GM12878 (cell line): ENCODE measurements around the gene FOXJ3. TPM values are rescaled to one million over a fixed set of nuclear protein-coding genes. Genes with fewer than 3 reads are reported as not detected.

Experiments
- ATAC-seq: fragments of 200-7000 bp; cut with Tn5 transposase; 3 replicates; pipeline ENCODE4 v1.9.1; 2020; ENCODE audit warnings: mild to moderate bottlenecking, moderate library complexity
- BruUV-seq: library from RNA; stranded (reverse); fragments of 400-500 nt; replicated peaks from 2 replicates; lab custom pipeline; 2021; lab: Mats Ljungman, UMichigan
- CTCF ChIA-PET: fragments of 300-600 bp; sonication (Branson Sonifier 250); formaldehyde crosslinking; extraction: SDS; loops from one replicate; lab custom pipeline; 2021; ENCODE audit warnings: inconsistent platforms; lab: Yijun Ruan, JAX
- POLR2A ChIA-PET: fragments of 350-600 bp; formaldehyde crosslinking; extraction: SDS; loops from one replicate; lab custom pipeline; 2021; ENCODE audit warnings: inconsistent platforms; lab: Charles Lee
- RAD21 ChIA-PET: fragments of 300-600 bp; sonication (Branson Sonifier 250); formaldehyde crosslinking; loops from one replicate; lab custom pipeline; 2023; ENCODE audit warnings: antibody characterized with exemption; ENCODE audit not compliant: unreplicated experiment; lab: Charles Lee
- SMC1A ChIA-PET: fragments of 300-600 bp; sonication (Branson Sonifier 250); formaldehyde crosslinking; loops from one replicate; lab custom pipeline; 2023; ENCODE audit not compliant: unreplicated experiment, uncharacterized antibody; lab: Charles Lee
- DNase-seq: peaks from one replicate; pipeline ENCODE4 v3.0.0-alpha.2; 2011; ENCODE audit warnings: low read depth, low spot score
- FAIRE-seq: peaks from 3 replicates; lab custom pipeline; 2011; peaks lifted over from hg19 to GRCh38; lab: Jason Lieb, UNC
- H2AFZ ChIP-seq: 2 replicates; pipeline ENCODE4 v1.6.0; 2011; ENCODE audit warnings: low read depth, low read length, control low read depth; ENCODE audit not compliant: control insufficient read depth
- H3K27ac ChIP-seq: 2 replicates; pipeline ENCODE4 v1.5.1; 2011; ENCODE audit warnings: control low read depth; ENCODE audit not compliant: control insufficient read depth, insufficient read depth
- H3K27me3 ChIP-seq, 2 experiments: replicated peaks in 1 of 2; 2 replicates each; pipeline versions ENCODE4 v1.6.0 to v1.6.1; 2011; ENCODE audit warnings: low read length in 1 of 2; ENCODE audit not compliant: control insufficient read depth in 2 of 2, insufficient read depth in 2 of 2
- H3K36me3 ChIP-seq, 2 experiments: 2 replicates each; pipeline ENCODE4 v1.5.1; 2011; ENCODE audit warnings: low read length in 1 of 2; ENCODE audit not compliant: control insufficient read depth in 2 of 2, insufficient read depth in 2 of 2
- H3K4me1 ChIP-seq: 2 replicates; pipeline ENCODE4 v1.6.1; 2011; ENCODE audit warnings: mild to moderate bottlenecking, low read length, moderate library complexity, mixed read lengths; ENCODE audit not compliant: control insufficient read depth, insufficient read depth
- H3K4me2 ChIP-seq: 2 replicates; pipeline ENCODE4 v1.6.0; 2011; ENCODE audit warnings: control low read depth; ENCODE audit not compliant: control insufficient read depth, insufficient read depth
- H3K4me3 ChIP-seq: fragments of 200-600 bp; sonication (generic); 2 replicates; pipeline ENCODE4 v1.5.1; 2016
- H3K79me2 ChIP-seq: 2 replicates; pipeline ENCODE4 v1.6.0; 2011; ENCODE audit warnings: low read length; ENCODE audit not compliant: control insufficient read depth, insufficient read depth
- H3K9ac ChIP-seq: 2 replicates; pipeline ENCODE4 v1.8.0; 2011; ENCODE audit warnings: low read length, control low read depth, mixed read lengths; ENCODE audit not compliant: control insufficient read depth, insufficient read depth
- H3K9me3 ChIP-seq: replicated peaks from 3 replicates; pipeline ENCODE4 v1.5.1; 2011; ENCODE audit warnings: mild to moderate bottlenecking, low read length; ENCODE audit not compliant: control insufficient read depth, insufficient read depth
- H4K20me1 ChIP-seq: 2 replicates; pipeline ENCODE4 v1.6.0; 2011; ENCODE audit not compliant: control insufficient read depth, insufficient read depth
- BCL3 ChIP-seq: IDR thresholded peaks from 2 replicates; pipeline ENCODE4 v1.6.1; 2011; ENCODE audit warnings: borderline replicate concordance, low read depth, mild to moderate bottlenecking, moderate library complexity, low read length; ENCODE audit not compliant: insufficient read depth, poor library complexity, severe bottlenecking
- E2F4 ChIP-seq: IDR thresholded peaks from 2 replicates; pipeline ENCODE4 v1.6.1; 2012; ENCODE audit warnings: low read depth, low read length, improper control_type of control experiment
- MYB ChIP-seq: fragments of 150-350 bp; IDR thresholded peaks from 2 replicates; pipeline ENCODE4 v1.6.1; 2014; ENCODE audit warnings: mild to moderate bottlenecking, low read depth, low read length, borderline replicate concordance
- MYC ChIP-seq: IDR thresholded peaks from 2 replicates; pipeline ENCODE4 v1.6.1; 2011; ENCODE audit warnings: mild to moderate bottlenecking, low read length, moderate library complexity, inconsistent platforms; ENCODE audit not compliant: insufficient read depth, insufficient replicate concordance, insufficient read length, severe bottlenecking
- RCOR1 ChIP-seq: conservative IDR thresholded peaks from 2 replicates; pipeline ENCODE4 v1.6.1; 2012; ENCODE audit warnings: low read depth, low read length, improper control_type of control experiment
- SIX5 ChIP-seq: IDR thresholded peaks from 2 replicates; pipeline ENCODE4 v1.6.1; 2011; ENCODE audit warnings: mild to moderate bottlenecking, low read depth, low read length, moderate library complexity; ENCODE audit not compliant: severe bottlenecking
- SMAD1 ChIP-seq: fragments of 450-650 bp; IDR thresholded peaks from 2 replicates; pipeline ENCODE4 v1.6.1; 2018; ENCODE audit warnings: mild to moderate bottlenecking, low read depth; ENCODE audit not compliant: partially characterized antibody
- YBX1 ChIP-seq: fragments of 450-650 bp; IDR thresholded peaks from 2 replicates; pipeline ENCODE4 v1.6.1; 2016; ENCODE audit warnings: antibody characterized with exemption
- WGBS: methylation state at CpG from one replicate; pipeline ENCODE4 v1.1.6; 2016; ENCODE audit warnings: low lambda C conversion rate; ENCODE audit not compliant: insufficient replicate concordance, insufficient coverage; ENCODE audit errors: missing lambda C conversion rate; 5-methylcytosine and 5-hydroxymethylcytosine counted together
- in situ Hi-C: fragments of 300-500 bp; cut with MboI; formaldehyde crosslinking; loops from 9 replicates; pipeline ENCODE4 v1.14.3; 2018; ENCODE audit warnings: mixed read lengths
- intact Hi-C: fragments of 100-400 bp; cut with micrococcal nuclease; formaldehyde crosslinking; loops from one replicate; pipeline ENCODE4 v1.14.2; 2022; ENCODE audit not compliant: unreplicated experiment
- polyA plus RNA-seq, 11 experiments: library from polyadenylated mRNA; depleted of rRNA in 4 of 11; unstranded in 6 of 11; stranded (reverse) in 5 of 11; fragments of >200 nt; fragmentation: Nextera tagmentation in 4 of 11; fragmentation: Illumina TruSeq in 1 of 11; extraction: Ambion mirVana in 4 of 11; extraction: Trizol in 1 of 11; gene quantifications; 1 replicate in 1 of 11; 2 replicates in 10 of 11; pipeline versions ENCODE4 v1.2.1 to v1.2.3, GENCODE V29; 2011 to 2016; ENCODE audit warnings: inconsistent platforms in 2 of 11, missing spikeins in 2 of 11, low read depth in 1 of 11
- total RNA-seq, 4 experiments: library from RNA; depleted of rRNA in 3 of 4; stranded (reverse); fragments of >200 nt in 3 of 4; fragmentation: Illumina TruSeq in 1 of 4; extraction: Trizol in 1 of 4; gene quantifications; 2 replicates each; pipeline versions ENCODE4 v1.2.1 to v1.2.3, GENCODE V29; 2013 to 2021
- TF ChIP-seq, protein P1 (sequence below): fragments of 450-650 bp; formaldehyde crosslinking; IDR thresholded peaks from 2 replicates; pipeline ENCODE4 v1.5.0; 2022; ENCODE audit warnings: mild to moderate bottlenecking, missing genetic modification characterization

FOXJ3 gene
- total and polyA plus RNA-seq, 10 of the 15 experiments (the other 5 are each of a cell fraction or from before 2014, with no cell fraction given), result 9.5 to 54.2 (median 24.7) TPM

DNA sequence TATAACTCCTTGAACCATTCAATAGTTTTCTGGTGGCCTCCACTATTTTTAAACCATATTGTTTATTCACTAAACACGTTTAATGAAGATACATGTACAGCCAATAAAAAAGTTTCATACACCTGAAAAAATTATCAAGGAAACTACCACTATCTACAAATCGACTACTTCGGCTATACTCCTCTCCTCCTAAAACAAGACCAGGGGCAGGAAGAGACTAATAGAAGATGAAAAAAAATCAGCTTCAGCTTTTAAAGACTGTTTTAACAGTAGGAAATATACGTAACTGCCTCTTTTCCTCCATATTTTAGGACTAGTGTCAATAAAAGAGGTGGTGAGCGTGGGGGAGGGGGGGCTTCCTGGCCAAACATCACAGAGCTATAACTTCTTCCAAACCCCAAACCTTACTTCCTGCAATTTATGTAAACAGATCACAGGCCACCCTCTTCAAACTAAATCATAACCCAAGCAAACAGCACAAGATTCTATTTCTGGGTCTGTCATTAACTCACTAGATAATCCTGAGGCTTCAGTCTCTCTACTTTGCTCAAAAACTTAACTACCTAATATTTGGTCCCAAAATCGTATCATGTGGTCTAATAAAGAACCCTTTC lies 15.1 kb downstream of the FOXJ3 start:
- H3K79me2 ChIP-seq, result peaks cover 92% of the 10 kb centered on the region
- TF ChIP-seq RCOR1 (no peak), MYB (no peak), MYC (no peak), YBX1 (no peak), E2F4 (no peak), SIX5 (no peak), SMAD1 (no peak), BCL3 (no peak)
- TF ChIP-seq, protein P1, sequence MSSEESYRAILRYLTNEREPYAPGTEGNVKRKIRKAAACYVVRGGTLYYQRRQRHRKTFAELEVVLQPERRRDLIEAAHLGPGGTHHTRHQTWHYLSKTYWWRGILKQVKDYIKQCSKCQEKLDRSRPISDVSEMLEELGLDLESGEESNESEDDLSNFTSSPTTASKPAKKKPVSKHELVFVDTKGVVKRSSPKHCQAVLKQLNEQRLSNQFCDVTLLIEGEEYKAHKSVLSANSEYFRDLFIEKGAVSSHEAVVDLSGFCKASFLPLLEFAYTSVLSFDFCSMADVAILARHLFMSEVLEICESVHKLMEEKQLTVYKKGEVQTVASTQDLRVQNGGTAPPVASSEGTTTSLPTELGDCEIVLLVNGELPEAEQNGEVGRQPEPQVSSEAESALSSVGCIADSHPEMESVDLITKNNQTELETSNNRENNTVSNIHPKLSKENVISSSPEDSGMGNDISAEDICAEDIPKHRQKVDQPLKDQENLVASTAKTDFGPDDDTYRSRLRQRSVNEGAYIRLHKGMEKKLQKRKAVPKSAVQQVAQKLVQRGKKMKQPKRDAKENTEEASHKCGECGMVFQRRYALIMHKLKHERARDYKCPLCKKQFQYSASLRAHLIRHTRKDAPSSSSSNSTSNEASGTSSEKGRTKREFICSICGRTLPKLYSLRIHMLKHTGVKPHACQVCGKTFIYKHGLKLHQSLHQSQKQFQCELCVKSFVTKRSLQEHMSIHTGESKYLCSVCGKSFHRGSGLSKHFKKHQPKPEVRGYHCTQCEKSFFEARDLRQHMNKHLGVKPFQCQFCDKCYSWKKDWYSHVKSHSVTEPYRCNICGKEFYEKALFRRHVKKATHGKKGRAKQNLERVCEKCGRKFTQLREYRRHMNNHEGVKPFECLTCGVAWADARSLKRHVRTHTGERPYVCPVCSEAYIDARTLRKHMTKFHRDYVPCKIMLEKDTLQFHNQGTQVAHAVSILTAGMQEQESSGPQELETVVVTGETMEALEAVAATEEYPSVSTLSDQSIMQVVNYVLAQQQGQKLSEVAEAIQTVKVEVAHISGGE (CRISPR knock-in tag), result no peak
- TF ChIP-seq, all 136 proteins: peak for 0
- ATAC-seq (no peak), FAIRE-seq (no peak), DNase-seq (no peak)
- Histone ChIP-seq H3K4me2 (peak overlapping the region; percentile 38), H3K9me3 (no peaks in the 10 kb centered on the region), H3K36me3 (peaks cover 0 to 3% of the 10 kb centered on the region in 2 experiments; a peak in 1 of 4 replicates), H3K4me3 (0 out of 2 replicates have a peak overlapping the region, but pooled peaks have one; percentile 14), H3K27me3 (no peaks in the 10 kb centered on the region), H2AFZ (no peak overlapping the region), H3K9ac (no peak overlapping the region), H3K27ac (0 out of 2 replicates have a peak overlapping the region, but pooled peaks have one; percentile 18), H3K4me1 (peaks cover 13% of the 10 kb centered on the region), H4K20me1 (0 out of 2 replicates have a peak, but pooled peaks cover 2% of the 10 kb centered on the region)
- 86% methylated on average over 6 of the region's 6 CpGs for WGBS
- ChIA-PET SMC1A (interaction anchor here (0.8 to 2.1 kb wide), 5 partner anchors 10 to 37 kb away, joined by 3 to 8 read pairs (median 3); no protein-coding TSS in a partner anchor), POLR2A (interaction anchor here (0.6 kb wide), 1 partner anchor 1941 kb away, joined by 4 read pairs; no protein-coding TSS in a partner anchor), RAD21 (no interaction called here), CTCF (interaction anchor here (1.3 kb wide), 1 partner anchor 30 kb away, joined by 3 read pairs; no protein-coding TSS in a partner anchor)
- no TSS peak for BruUV-seq
- intact Hi-C loops (no loop called here), in situ Hi-C loops (no loop called here)
